ENCODE measurements around the gene FAM219B.

- no peak for TF ChIP-seq CTCF (IDR thresholded peaks at IDR 0.05)
- no peak for TF ChIP-seq POLR2A (IDR thresholded peaks at IDR 0.05)
- no peak for TF ChIP-seq EP300 (IDR thresholded peaks at IDR 0.05)
These were observed 16.0 kb downstream of the FAM219B start for GRCh38 chr15:74890665-74890960.

All from stomach (tissue), 4 donors.